HG03558 (cell line): Measurements from ENCODE around the gene CAPZB.

Source experiments
- ATAC-seq: cut with Tn5 transposase; IDR thresholded peaks from one replicate; pipeline ENCODE4 v1.9.1; 2021; ENCODE audit warnings: moderate number of reproducible peaks; ENCODE audit not compliant: unreplicated experiment; ENCODE audit errors: extremely low read depth

The CAPZB gene

GRCh38 chr1:19294638-19295037, 190.7 kb downstream of the CAPZB start:
- no peak for ATAC-seq

GRCh38 chr1:19289244-19289643, 196.1 kb downstream of the CAPZB start:
- no peak for ATAC-seq
